ES-I3 (cell line): Measurements from ENCODE around the gene IFT74.

ENCODE experiments used
- H3K36me3 ChIP-seq: 2 replicates; pipeline ENCODE4 v1.6.1; 2013; ENCODE audit warnings: mild to moderate bottlenecking, low read length, control low read depth, moderate library complexity; ENCODE audit not compliant: insufficient read depth
- H3K4me1 ChIP-seq: 2 replicates; pipeline ENCODE4 v1.6.1; 2013; ENCODE audit warnings: mild to moderate bottlenecking, control low read depth, low read length; ENCODE audit not compliant: insufficient read depth
- H3K9ac ChIP-seq: 2 replicates; pipeline ENCODE4 v1.6.1; 2013; ENCODE audit warnings: low read depth, mild to moderate bottlenecking, low read length, moderate library complexity
- H3K9me3 ChIP-seq: 2 replicates; pipeline ENCODE4 v1.6.1; 2013; ENCODE audit warnings: mild to moderate bottlenecking, low read length, moderate library complexity; ENCODE audit not compliant: control insufficient read depth, insufficient read depth

Gene IFT74

DNA sequence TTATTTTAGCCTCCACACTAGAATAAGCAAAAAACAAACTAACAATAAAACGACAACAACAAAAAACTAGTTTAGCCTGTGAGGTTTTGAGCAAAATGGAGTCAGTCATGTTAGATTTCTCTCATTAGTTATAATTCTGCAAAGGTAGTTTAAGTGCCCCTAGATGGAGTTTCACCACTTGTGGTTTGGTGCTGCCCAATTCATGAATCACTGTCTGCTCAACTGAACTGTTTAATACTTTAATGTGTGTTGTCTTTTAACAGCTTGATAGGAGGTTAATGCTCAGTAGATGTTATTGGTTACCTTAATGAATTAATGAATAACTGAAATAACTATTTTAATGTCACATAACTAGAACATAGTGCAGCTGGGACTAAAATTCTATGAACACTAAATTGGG is 5.7 kb upstream of the IFT74 start:
- Histone ChIP-seq H3K9ac (no peak overlapping the region), H3K4me1 (peaks cover 8% of the 10 kb centered on the region), H3K9me3 (no peaks in the 10 kb centered on the region)

DNA sequence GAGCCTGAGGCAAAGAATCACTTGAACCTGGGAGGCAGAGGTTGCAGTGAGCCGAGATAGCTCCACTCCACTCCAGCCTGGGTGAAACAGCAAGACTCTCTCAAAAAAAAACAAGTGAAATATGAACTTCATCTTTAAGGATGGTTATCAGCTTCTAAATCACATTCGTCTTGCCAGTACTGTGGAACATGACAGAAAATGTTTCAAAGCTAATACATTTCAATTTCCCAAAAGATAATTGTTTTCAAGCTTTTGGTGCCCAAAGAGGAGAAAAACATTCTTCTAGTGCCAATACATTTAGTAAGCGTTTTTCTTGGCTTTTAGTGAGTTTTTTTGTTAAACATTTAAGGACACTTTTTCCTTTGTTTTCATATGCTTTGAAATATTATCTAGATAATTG is 4.4 kb upstream of the IFT74 start:
- H3K36me3 ChIP-seq: no peaks in the 10 kb centered on the region
- peaks cover 9% of the 10 kb centered on the region for H3K4me1 ChIP-seq
- H3K9ac ChIP-seq: no peak overlapping the region
- H3K9me3 ChIP-seq: no peaks in the 10 kb centered on the region

More for the DNA sequence above, 5.7 kb upstream of the IFT74 start:
- no peaks in the 10 kb centered on the region for H3K36me3 ChIP-seq

DNA sequence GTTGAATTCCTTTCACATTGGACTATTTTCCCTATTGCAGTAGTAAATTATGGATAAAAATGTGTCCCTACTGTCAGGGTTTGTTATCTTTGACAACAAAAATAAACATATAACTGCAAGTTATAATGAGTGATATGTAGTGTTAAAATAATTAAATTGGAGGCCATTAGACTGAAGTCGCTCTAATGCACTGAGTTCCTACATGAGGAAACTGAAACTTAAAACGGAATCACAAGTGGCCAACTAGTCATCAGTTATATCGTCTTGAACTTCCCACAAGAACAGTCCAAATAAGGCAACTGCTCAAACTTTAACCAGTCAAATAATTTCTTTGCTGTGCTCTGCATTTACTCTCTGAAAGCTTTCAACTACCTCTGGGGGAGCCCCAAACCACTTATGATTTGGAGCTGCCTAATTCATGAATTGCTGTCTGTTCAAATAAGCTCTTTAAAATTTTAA is 2.1 kb upstream of the IFT74 start:
- H3K36me3 ChIP-seq: no peaks in the 10 kb centered on the region
- peaks cover 9% of the 10 kb centered on the region for H3K4me1 ChIP-seq
- no peak overlapping the region for H3K9ac ChIP-seq
- H3K9me3 ChIP-seq: no peaks in the 10 kb centered on the region

DNA sequence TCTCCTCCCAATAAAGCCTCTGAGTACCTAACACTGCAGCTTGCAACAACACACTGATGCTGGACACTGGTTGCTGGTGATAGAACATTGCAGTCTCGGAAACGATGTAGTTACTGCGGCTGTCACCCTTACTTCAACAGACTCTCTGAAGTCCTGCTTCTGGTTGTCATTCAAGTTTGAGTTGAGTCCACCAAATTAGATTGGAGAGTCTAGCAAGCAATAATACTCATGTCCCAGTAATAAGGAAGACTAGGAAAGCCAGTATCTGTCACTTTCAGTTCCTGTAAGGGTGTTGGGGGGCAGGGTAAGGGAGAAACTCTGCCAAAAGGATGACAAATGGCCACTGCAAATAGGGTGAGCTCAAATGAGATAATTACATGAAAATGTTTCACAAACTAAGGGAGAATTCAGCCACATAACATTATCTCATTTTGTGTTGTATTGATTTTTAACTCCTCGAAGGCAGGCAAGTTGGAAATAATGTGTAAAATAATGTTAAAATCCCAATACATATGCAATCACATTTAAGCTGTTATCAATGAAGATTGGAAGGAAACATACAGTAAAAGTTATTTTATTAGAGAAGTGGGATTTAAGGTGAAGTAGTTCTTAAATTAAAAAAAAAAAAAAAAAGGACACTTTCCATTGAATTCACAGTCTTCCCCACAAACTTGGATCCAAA is 849 bp upstream of the IFT74 start:
- Histone ChIP-seq H3K9ac (peak overlapping the region; percentile 66), H3K4me1 (peaks cover 6% of the 10 kb centered on the region; the same call in 1 of the 2 replicates), H3K9me3 (no peaks in the 10 kb centered on the region), H3K36me3 (no peaks in the 10 kb centered on the region)

DNA sequence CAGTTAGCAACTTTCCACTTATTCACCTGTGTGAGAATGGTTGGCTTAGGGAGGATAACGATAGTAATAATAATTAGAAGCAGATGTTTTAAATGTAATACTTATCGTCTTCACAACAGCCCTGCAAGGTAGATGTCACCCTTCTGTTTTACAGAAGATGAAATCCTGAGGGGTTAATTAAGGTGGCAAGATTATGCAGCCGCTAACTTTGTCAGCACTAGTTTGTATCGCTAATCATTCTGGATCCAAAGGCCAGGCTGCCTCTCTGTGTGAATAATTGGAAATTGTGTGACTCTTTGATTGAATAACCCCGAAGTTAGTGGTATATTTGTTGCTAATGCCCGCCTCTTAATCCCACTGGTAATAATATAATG is 635 bp downstream of the IFT74 start:
- Histone ChIP-seq H3K4me1 (peaks cover 6% of the 10 kb centered on the region; the same call in 1 of the 2 replicates), H3K36me3 (no peaks in the 10 kb centered on the region), H3K9me3 (no peaks in the 10 kb centered on the region), H3K9ac (peak overlapping the region; percentile 66)

DNA sequence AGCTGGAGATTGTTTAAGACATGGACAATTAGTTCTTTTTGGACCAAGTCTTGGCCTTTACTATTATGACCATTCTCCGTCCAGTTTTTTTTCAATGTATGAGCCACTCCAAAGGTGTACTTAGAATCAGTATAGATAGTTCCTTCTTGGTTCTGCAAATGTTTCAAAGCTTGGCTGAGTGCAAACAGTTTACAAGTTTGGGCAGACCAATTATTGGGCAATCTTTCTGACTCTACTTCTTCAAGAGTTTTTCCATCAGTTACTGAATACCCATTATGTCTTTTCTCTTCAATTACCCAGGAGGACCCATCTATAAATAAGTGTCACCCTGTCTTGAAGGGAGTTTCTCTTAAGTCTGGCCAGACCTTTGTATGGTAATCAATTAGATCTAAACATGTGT is 15.5 kb downstream of the IFT74 start:
- Histone ChIP-seq H3K4me1 (peaks cover 16% of the 10 kb centered on the region), H3K9ac (no peak overlapping the region), H3K36me3 (no peaks in the 10 kb centered on the region), H3K9me3 (no peaks in the 10 kb centered on the region)

DNA sequence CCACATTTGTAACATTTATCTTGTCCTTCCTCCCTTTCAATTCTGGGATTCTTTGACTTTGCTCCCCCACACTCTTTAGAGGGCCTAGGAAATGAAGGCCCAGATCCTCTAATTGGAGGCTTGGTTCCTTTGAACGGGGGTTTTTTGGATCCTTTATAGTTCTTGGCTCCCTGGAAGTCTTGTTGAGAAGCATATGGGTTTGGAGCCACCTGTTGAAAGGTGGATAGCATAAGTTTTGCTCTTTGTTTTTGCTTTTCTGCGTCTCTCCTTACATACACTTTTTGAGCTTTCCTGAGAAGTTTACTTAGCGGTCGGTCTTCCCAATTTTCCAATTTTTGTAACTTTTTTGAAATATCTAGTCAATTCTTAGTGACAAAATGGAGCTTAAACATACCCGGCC is 17.8 kb downstream of the IFT74 start:
- H3K36me3 ChIP-seq: no peaks in the 10 kb centered on the region

DNA sequence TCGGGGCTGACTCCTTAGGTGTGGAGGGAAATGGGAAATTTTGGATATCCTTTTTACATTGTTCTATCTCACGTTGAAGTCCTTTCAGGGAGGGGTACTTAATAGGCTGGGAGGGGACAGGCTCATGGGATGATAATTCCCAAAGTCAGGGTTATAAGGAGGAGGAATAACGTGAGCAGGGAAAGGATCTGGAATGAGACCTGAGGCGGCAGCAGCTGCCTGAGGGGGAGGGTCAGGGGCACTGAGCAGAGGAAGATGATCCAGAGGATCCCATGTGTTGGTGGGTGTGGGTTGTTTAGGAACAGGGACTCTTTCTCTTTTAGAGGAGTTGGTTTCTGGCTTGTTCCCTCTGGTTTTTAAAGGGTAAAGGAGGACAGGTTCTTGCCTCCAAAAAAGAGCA is 18.7 kb downstream of the IFT74 start:
- no peaks in the 10 kb centered on the region for H3K36me3 ChIP-seq
- peak overlapping the region; percentile 25 for H3K9ac ChIP-seq
- peaks cover 16% of the 10 kb centered on the region for H3K4me1 ChIP-seq
- H3K9me3 ChIP-seq: no peaks in the 10 kb centered on the region

More for the DNA sequence above, 17.8 kb downstream of the IFT74 start:
- Histone ChIP-seq H3K9ac (no peak overlapping the region), H3K4me1 (peaks cover 16% of the 10 kb centered on the region), H3K9me3 (no peaks in the 10 kb centered on the region)

DNA sequence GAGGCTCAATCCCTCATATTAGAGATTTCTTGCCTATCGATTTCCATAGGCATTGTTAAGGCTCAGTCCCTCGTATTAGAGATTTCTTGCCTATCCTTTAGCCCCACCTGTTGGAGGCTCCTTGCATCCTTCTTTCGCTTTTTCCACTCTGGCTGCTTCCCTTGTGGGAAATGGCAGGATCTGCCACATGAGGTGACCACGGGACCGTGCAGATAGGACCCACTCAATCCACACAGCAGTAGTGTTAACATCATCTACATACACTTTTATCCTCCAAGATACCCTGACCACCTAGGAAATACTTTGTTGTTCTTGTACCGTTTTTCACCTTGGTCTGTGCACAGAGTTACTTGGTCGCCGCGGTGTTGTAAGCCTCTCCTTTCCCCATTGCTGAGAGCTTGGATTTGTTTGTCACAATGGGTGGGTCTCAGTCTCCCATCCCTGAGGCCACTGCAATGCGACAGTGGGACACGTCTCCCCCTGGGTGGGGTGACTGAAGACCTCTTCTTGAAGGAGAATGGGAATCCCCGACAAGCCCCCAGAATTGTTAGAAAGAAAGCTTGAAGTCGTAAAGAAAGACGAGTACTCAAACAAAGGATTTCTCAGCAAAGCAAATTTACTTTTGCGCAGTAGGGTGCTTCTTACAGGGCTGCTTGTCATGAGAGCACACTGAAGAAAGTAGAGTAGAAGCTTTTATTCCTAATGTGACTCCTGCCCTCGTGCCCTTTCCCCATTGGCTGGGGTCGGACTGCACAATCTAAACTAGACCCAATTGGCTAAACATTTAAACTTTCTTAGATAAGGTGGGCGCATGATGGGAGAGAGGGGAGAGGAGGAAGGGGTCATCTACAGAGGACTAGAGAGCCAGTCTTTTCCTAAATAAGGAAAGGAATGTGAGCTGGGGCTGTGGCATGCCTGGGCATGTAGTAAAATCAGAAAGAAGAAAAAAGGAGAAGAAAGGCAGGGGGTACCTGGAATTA is 19.8 kb downstream of the IFT74 start:
- Histone ChIP-seq H3K9ac (peak overlapping the region; percentile 45), H3K4me1 (peaks cover 16% of the 10 kb centered on the region), H3K9me3 (no peaks in the 10 kb centered on the region), H3K36me3 (no peaks in the 10 kb centered on the region)

DNA sequence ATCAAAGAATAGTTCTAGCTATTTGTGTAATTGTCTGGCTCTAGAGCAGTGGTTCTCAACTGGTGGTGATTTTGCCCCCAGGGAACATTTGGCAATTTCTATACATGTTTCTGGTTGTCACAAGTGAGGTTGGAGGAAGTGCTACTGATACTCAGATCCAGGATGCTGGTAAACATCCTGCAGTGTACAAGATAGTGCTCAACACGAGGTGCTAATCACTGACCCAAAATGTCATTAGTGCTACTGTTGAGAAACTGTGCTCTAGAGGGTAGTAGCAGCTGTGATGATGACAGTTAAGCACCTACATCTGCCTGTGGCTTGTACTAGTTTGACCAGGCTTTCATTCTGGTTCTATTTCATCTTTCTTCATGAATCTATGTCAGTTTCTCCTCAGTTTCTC is 27.1 kb downstream of the IFT74 start:
- no peaks in the 10 kb centered on the region for H3K9me3 ChIP-seq
- no peaks in the 10 kb centered on the region for H3K4me1 ChIP-seq
- H3K9ac ChIP-seq: no peak overlapping the region
- H3K36me3 ChIP-seq: no peaks in the 10 kb centered on the region; the same call in 1 of the 2 replicates

DNA sequence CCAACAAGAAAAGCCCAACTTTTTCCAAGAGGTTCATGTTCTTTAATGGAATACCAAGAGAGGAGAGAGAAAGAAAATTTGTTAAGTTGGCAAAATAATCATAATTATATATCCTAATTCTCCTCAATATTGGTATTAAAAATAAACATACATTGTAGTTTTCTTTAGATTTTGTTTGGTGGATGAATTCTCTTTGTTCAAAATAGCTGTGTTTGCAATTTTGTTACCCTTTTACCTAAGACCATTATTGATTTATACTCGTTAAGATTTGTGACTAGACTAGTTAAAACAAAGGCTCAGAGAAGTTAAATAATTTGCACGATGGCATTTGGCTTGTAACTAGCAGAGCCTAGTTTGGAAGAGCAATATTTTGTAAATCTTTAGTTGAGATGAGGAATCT is 39.6 kb downstream of the IFT74 start:
- H3K9ac ChIP-seq: no peak overlapping the region
- H3K9me3 ChIP-seq: no peaks in the 10 kb centered on the region
- H3K4me1 ChIP-seq: no peaks in the 10 kb centered on the region
- no peaks in the 10 kb centered on the region for H3K36me3 ChIP-seq

DNA sequence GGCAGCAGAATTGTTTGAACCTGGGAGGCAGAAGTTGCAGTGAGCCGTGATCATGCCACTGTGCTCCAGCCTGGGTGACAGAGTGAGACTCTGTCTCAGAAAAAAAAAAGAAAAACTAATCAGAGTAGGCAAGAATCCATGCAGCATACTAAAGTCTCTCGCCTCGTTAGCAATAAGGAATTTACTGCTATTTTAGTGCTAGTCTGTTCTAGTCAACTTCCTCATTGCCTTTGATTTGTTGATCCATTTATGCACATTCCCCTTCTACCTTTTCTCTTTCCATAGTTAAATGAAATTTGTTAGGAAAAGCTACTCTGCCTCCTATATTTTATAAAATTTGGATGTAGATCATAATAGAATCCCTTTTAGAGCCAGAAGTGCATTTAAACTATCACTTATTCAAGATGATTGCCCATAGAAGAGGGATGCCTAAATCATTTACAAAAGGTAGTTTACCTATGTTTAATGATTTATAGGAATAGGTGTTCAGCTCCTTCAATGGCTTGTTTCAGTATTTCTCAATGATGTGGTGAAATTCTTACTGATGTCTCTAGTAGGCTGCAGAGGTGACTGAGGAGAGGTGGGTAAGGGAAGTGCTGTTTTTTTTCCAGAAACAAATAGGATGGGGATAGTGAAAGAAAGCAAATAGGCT is 47.3 kb downstream of the IFT74 start:
- H3K4me1 ChIP-seq: no peaks in the 10 kb centered on the region
- H3K36me3 ChIP-seq: no peaks in the 10 kb centered on the region; the same call in 1 of the 2 replicates
- H3K9me3 ChIP-seq: no peaks in the 10 kb centered on the region
- no peak overlapping the region for H3K9ac ChIP-seq

DNA sequence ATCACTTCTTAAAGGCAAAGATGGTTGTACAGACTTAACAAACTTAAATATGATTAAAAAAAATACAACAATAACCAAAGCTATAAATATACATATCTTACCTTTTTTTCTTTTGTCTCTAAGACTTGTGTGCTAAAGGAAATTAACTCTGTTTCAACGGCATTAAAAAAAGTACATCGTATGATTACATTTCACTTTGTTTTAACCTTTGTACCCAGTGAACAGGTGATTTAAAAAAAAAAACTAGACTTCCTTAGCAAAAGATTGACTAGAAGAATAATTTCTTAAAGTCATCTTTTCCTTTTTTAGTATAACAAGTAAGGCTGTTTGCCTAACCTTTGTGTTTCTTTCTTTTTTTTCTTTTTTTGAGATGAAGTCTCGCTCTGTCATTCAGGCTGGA is 49.3 kb downstream of the IFT74 start, which contains the start of gene LRRC19:
LRRC19 (minus strand) TSS at position 182 of the 400 bp plus-strand sequence. CDS start 5,978 bp downstream, outside the sequence.
- Histone ChIP-seq H3K9ac (no peak within 1 kb of the TSS), H3K9me3 (no peaks in the 10 kb centered on the region), H3K36me3 (no peaks in the 10 kb centered on the region; the same call in 1 of the 2 replicates), H3K4me1 (no peaks in the 10 kb centered on the region)

DNA sequence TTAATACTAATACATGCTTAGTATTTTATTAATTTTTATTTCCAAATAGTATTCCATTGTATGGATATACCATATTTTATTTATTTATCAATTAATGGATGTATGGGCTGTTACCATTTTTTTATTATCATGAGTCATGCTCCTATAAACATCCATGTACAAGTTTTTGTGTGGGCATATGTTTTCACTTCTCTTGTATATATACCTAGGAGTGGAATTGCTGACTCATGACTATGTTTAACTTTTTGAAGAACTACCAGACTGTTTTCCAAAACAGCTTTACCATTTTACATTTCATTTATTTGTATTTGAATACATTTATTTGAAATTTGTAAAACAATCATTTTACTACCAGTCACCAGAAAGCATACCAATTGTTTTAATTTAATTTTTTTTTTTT is 63.4 kb downstream of the IFT74 start:
- H3K9me3 ChIP-seq: no peaks in the 10 kb centered on the region; the same call in 1 of the 2 replicates
- H3K4me1 ChIP-seq: no peaks in the 10 kb centered on the region
- no peak overlapping the region for H3K9ac ChIP-seq
- no peaks in the 10 kb centered on the region for H3K36me3 ChIP-seq
